ENCODE results near the gene NDUFB10. TPM values are rescaled to one million over a fixed set of nuclear protein-coding genes. Genes with fewer than 3 reads are reported as not detected.

The NDUFB10 gene
- total RNA-seq, 1 donor from 2014 or later: 737 TPM

- no peak for DNase-seq (ENCODE audit: missing footprints)
- intact Hi-C loops (cut with DNase I): no loop called here
- ATAC-seq: no peak
These were observed 47.9 kb downstream of the NDUFB10 start for GRCh38 chr16:2007081-2007836.

GRCh38 chr16:2008009-2008526, 48.7 kb downstream of the NDUFB10 start:
- ATAC-seq (no peak), DNase-seq (ENCODE audit: missing footprints) (no peak)
- intact Hi-C loops (cut with DNase I): no loop called here

GRCh38 chr16:2008631-2009163, 49.4 kb downstream of the NDUFB10 start:
- ATAC-seq (no peak), DNase-seq (ENCODE audit: missing footprints) (no peak)
- intact Hi-C loops (cut with DNase I): no loop called here

GRCh38 chr16:2009164-2009711, 49.9 kb downstream of the NDUFB10 start:
- DNase-seq (ENCODE audit: missing footprints): no peak
- intact Hi-C loops (cut with DNase I): no loop called here
- no peak for ATAC-seq

- DNase-seq (ENCODE audit: missing footprints) (peak; percentile 91), ATAC-seq (peak; percentile 98)
- intact Hi-C loops (cut with DNase I): no loop called here
These were observed 50.6 kb downstream of the NDUFB10 start, which contains the start of gene ZNF598 for GRCh38 chr16:2009791-2010510. Gene ZNF598 (minus strand): TSS chr16:2009821.

Other genes with a start within 250 kb of the NDUFB10 start
- 33.9 TPM for gene NME3, start 188.0 kb upstream of the NDUFB10 start, total RNA-seq
- 8.2 TPM for gene EME2, start 186.7 kb upstream of the NDUFB10 start, total RNA-seq
- 80.8 TPM for gene MRPS34, start 186.4 kb upstream of the NDUFB10 start, total RNA-seq
- gene SPSB3, start 177.0 kb upstream of the NDUFB10 start, total RNA-seq: 36.1 TPM
- gene NUBP2, start 176.6 kb upstream of the NDUFB10 start, total RNA-seq: 37.9 TPM
- gene IGFALS, start 165.8 kb upstream of the NDUFB10 start, total RNA-seq: not detected
- 171 TPM for gene HAGH, start 132.7 kb upstream of the NDUFB10 start, total RNA-seq
- gene FAHD1, start 132.3 kb upstream of the NDUFB10 start, total RNA-seq: 28.3 TPM
- gene MEIOB, start 87.4 kb upstream of the NDUFB10 start, total RNA-seq: not detected
- not detected for gene HS3ST6, start 41.1 kb upstream of the NDUFB10 start, total RNA-seq
- 25.3 TPM for gene MSRB1, start 16.3 kb upstream of the NDUFB10 start, total RNA-seq
- 271 TPM for gene RPL3L, start 4.8 kb upstream of the NDUFB10 start, total RNA-seq
- gene RPS2, start 5.3 kb downstream of the NDUFB10 start, total RNA-seq: 907 TPM
- gene RNF151, start 7.3 kb downstream of the NDUFB10 start, total RNA-seq: not detected
- 24.9 TPM for gene TBL3, start 12.5 kb downstream of the NDUFB10 start, total RNA-seq
- 0.22 TPM for gene NOXO1, start 21.9 kb downstream of the NDUFB10 start, total RNA-seq
- 25.8 TPM for gene GFER, start 24.7 kb downstream of the NDUFB10 start, total RNA-seq
- gene SYNGR3, start 30.4 kb downstream of the NDUFB10 start, total RNA-seq: 0.62 TPM
- 18.5 TPM for gene ZNF598, start 50.3 kb downstream of the NDUFB10 start, total RNA-seq
- gene NPW, start 60.2 kb downstream of the NDUFB10 start, total RNA-seq: not detected
- gene NHERF2, start 67.4 kb downstream of the NDUFB10 start, total RNA-seq: 292 TPM
- 23.3 TPM for gene NTHL1, start 88.3 kb downstream of the NDUFB10 start, total RNA-seq
- gene TSC2, start 88.4 kb downstream of the NDUFB10 start, total RNA-seq: 62.8 TPM
- 85.8 TPM for gene PKD1, start 176.4 kb downstream of the NDUFB10 start, total RNA-seq
- 0.87 TPM for gene RAB26, start 189.1 kb downstream of the NDUFB10 start, total RNA-seq
- gene TRAF7, start 196.2 kb downstream of the NDUFB10 start, total RNA-seq: 27.3 TPM
- gene CASKIN1, start 237.1 kb downstream of the NDUFB10 start, total RNA-seq: 5.8 TPM
- gene MLST8, start 245.9 kb downstream of the NDUFB10 start, total RNA-seq: 25.3 TPM

Measured in Right ventricle myocardium inferior (tissue), 1 donor.